Cerebellar cortex (tissue), 1 donor: ENCODE results near the gene SLC9A1.
A peak's percentile ranks its signal among the peaks of the same experiment; 100 is the strongest.

Experiments
- DNase-seq: peaks from one replicate; pipeline ENCODE4 v3.0.0-alpha.2; 2015; ENCODE audit warnings: low spot score

Gene SLC9A1

GRCh38 chr1:27070390-27071048 is 84.4 kb downstream of the SLC9A1 start:
- DNase-seq: peak; percentile 76

GRCh38 chr1:27068922-27069321 is 86.0 kb downstream of the SLC9A1 start:
- DNase-seq: no peak

GRCh38 chr1:27065999-27066630 is 88.8 kb downstream of the SLC9A1 start:
- DNase-seq: no peak

- no peak for DNase-seq
Measured at GRCh38 chr1:27060891-27061290, 94.0 kb downstream of the SLC9A1 start.

- peak; percentile 47 for DNase-seq
Measured at GRCh38 chr1:27058966-27059669, 95.8 kb downstream of the SLC9A1 start.

GRCh38 chr1:27057801-27058625 is 96.9 kb downstream of the SLC9A1 start:
- peak; percentile 69 for DNase-seq

GRCh38 chr1:27057389-27057788 is 97.5 kb downstream of the SLC9A1 start:
- DNase-seq: peak; percentile 69

GRCh38 chr1:27053977-27054753 is 100.8 kb downstream of the SLC9A1 start:
- no peak for DNase-seq

- no peak for DNase-seq
Measured at GRCh38 chr1:27052527-27052926, 102.4 kb downstream of the SLC9A1 start.

GRCh38 chr1:27049607-27050006 is 105.3 kb downstream of the SLC9A1 start:
- peak; percentile 55 for DNase-seq

- no peak for DNase-seq
Measured at GRCh38 chr1:27049100-27049499, 105.8 kb downstream of the SLC9A1 start.
